GM12878 (cell line): ENCODE measurements around the gene MRPL53. TPM values are rescaled to one million over a fixed set of nuclear protein-coding genes. Genes with fewer than 3 reads are reported as not detected.
A peak's percentile ranks its signal among the peaks of the same experiment; 100 is the strongest.

Source experiments
- ATAC-seq: fragments of 200-7000 bp; cut with Tn5 transposase; 3 replicates; pipeline ENCODE4 v1.9.1; 2020; ENCODE audit warnings: mild to moderate bottlenecking, moderate library complexity
- BruUV-seq: library from RNA; stranded (reverse); fragments of 400-500 nt; replicated peaks from 2 replicates; lab custom pipeline; 2021; lab: Mats Ljungman, UMichigan
- CTCF ChIA-PET: fragments of 300-600 bp; sonication (Branson Sonifier 250); formaldehyde crosslinking; extraction: SDS; loops from one replicate; lab custom pipeline; 2021; ENCODE audit warnings: inconsistent platforms; lab: Yijun Ruan, JAX
- POLR2A ChIA-PET: fragments of 350-600 bp; formaldehyde crosslinking; extraction: SDS; loops from one replicate; lab custom pipeline; 2021; ENCODE audit warnings: inconsistent platforms; lab: Charles Lee
- RAD21 ChIA-PET: fragments of 300-600 bp; sonication (Branson Sonifier 250); formaldehyde crosslinking; loops from one replicate; lab custom pipeline; 2023; ENCODE audit warnings: antibody characterized with exemption; ENCODE audit not compliant: unreplicated experiment; lab: Charles Lee
- SMC1A ChIA-PET: fragments of 300-600 bp; sonication (Branson Sonifier 250); formaldehyde crosslinking; loops from one replicate; lab custom pipeline; 2023; ENCODE audit not compliant: unreplicated experiment, uncharacterized antibody; lab: Charles Lee
- DNase-seq: peaks from one replicate; pipeline ENCODE4 v3.0.0-alpha.2; 2011; ENCODE audit warnings: low read depth, low spot score
- FAIRE-seq: peaks from 3 replicates; lab custom pipeline; 2011; peaks lifted over from hg19 to GRCh38; lab: Jason Lieb, UNC
- H2AFZ ChIP-seq: 2 replicates; pipeline ENCODE4 v1.6.0; 2011; ENCODE audit warnings: low read depth, low read length, control low read depth; ENCODE audit not compliant: control insufficient read depth
- H3K27ac ChIP-seq: 2 replicates; pipeline ENCODE4 v1.5.1; 2011; ENCODE audit warnings: control low read depth; ENCODE audit not compliant: control insufficient read depth, insufficient read depth
- H3K27me3 ChIP-seq, 2 experiments: replicated peaks in 1 of 2; 2 replicates each; pipeline versions ENCODE4 v1.6.0 to v1.6.1; 2011; ENCODE audit warnings: low read length in 1 of 2; ENCODE audit not compliant: control insufficient read depth in 2 of 2, insufficient read depth in 2 of 2
- H3K36me3 ChIP-seq, 2 experiments: 2 replicates each; pipeline ENCODE4 v1.5.1; 2011; ENCODE audit warnings: low read length in 1 of 2; ENCODE audit not compliant: control insufficient read depth in 2 of 2, insufficient read depth in 2 of 2
- H3K4me1 ChIP-seq: 2 replicates; pipeline ENCODE4 v1.6.1; 2011; ENCODE audit warnings: mild to moderate bottlenecking, low read length, moderate library complexity, mixed read lengths; ENCODE audit not compliant: control insufficient read depth, insufficient read depth
- H3K4me2 ChIP-seq: 2 replicates; pipeline ENCODE4 v1.6.0; 2011; ENCODE audit warnings: control low read depth; ENCODE audit not compliant: control insufficient read depth, insufficient read depth
- H3K4me3 ChIP-seq: fragments of 200-600 bp; sonication (generic); 2 replicates; pipeline ENCODE4 v1.5.1; 2016
- H3K79me2 ChIP-seq: 2 replicates; pipeline ENCODE4 v1.6.0; 2011; ENCODE audit warnings: low read length; ENCODE audit not compliant: control insufficient read depth, insufficient read depth
- H3K9ac ChIP-seq: 2 replicates; pipeline ENCODE4 v1.8.0; 2011; ENCODE audit warnings: low read length, control low read depth, mixed read lengths; ENCODE audit not compliant: control insufficient read depth, insufficient read depth
- H3K9me3 ChIP-seq: replicated peaks from 3 replicates; pipeline ENCODE4 v1.5.1; 2011; ENCODE audit warnings: mild to moderate bottlenecking, low read length; ENCODE audit not compliant: control insufficient read depth, insufficient read depth
- H4K20me1 ChIP-seq: 2 replicates; pipeline ENCODE4 v1.6.0; 2011; ENCODE audit not compliant: control insufficient read depth, insufficient read depth
- EGR1 ChIP-seq, 2 experiments: IDR thresholded peaks; 1 replicate in 1 of 2; 2 replicates in 1 of 2; pipeline ENCODE4 v1.6.1; 2011 to 2012; ENCODE audit warnings: low read depth in 2 of 2, low read length in 2 of 2, borderline replicate concordance in 1 of 2, mild to moderate bottlenecking in 1 of 2, moderate library complexity in 1 of 2
- KDM1A ChIP-seq: fragments of 200-600 bp; sonication (generic); IDR thresholded peaks from 2 replicates; pipeline ENCODE4 v1.6.1; 2016; ENCODE audit warnings: borderline replicate concordance
- MEF2B ChIP-seq: fragments of 450-650 bp; IDR thresholded peaks from 2 replicates; pipeline ENCODE4 v1.6.1; 2018; ENCODE audit warnings: mild to moderate bottlenecking, moderate library complexity; ENCODE audit not compliant: partially characterized antibody, poor library complexity, severe bottlenecking
- MTA2 ChIP-seq: fragments of 450-650 bp; IDR thresholded peaks from 2 replicates; pipeline ENCODE4 v1.6.1; 2016; ENCODE audit warnings: low read depth, mild to moderate bottlenecking, moderate library complexity
- MXI1 ChIP-seq: fragments of 150-350 bp; IDR thresholded peaks from 2 replicates; pipeline ENCODE4 v1.6.1; 2011; ENCODE audit warnings: low read depth, mild to moderate bottlenecking, inconsistent platforms, low read length, improper control_type of control experiment
- PAX5 ChIP-seq: IDR thresholded peaks from 2 replicates; pipeline ENCODE4 v1.6.1; 2011; ENCODE audit warnings: low read depth, low read length, borderline replicate concordance
- SMAD5 ChIP-seq: IDR thresholded peaks from 2 replicates; pipeline ENCODE4 v1.6.1; 2016; ENCODE audit warnings: antibody characterized with exemption, low read depth
- ZBED1 ChIP-seq: IDR thresholded peaks from 2 replicates; pipeline ENCODE4 v1.6.1; 2016; ENCODE audit warnings: borderline replicate concordance
- WGBS: methylation state at CpG from one replicate; pipeline ENCODE4 v1.1.6; 2016; ENCODE audit warnings: low lambda C conversion rate; ENCODE audit not compliant: insufficient replicate concordance, insufficient coverage; ENCODE audit errors: missing lambda C conversion rate; 5-methylcytosine and 5-hydroxymethylcytosine counted together
- in situ Hi-C: fragments of 300-500 bp; cut with MboI; formaldehyde crosslinking; loops from 9 replicates; pipeline ENCODE4 v1.14.3; 2018; ENCODE audit warnings: mixed read lengths
- intact Hi-C: fragments of 100-400 bp; cut with micrococcal nuclease; formaldehyde crosslinking; loops from one replicate; pipeline ENCODE4 v1.14.2; 2022; ENCODE audit not compliant: unreplicated experiment
- polyA plus RNA-seq, 11 experiments: library from polyadenylated mRNA; depleted of rRNA in 4 of 11; unstranded in 6 of 11; stranded (reverse) in 5 of 11; fragments of >200 nt; fragmentation: Nextera tagmentation in 4 of 11; fragmentation: Illumina TruSeq in 1 of 11; extraction: Ambion mirVana in 4 of 11; extraction: Trizol in 1 of 11; gene quantifications; 1 replicate in 1 of 11; 2 replicates in 10 of 11; pipeline versions ENCODE4 v1.2.1 to v1.2.3, GENCODE V29; 2011 to 2016; ENCODE audit warnings: inconsistent platforms in 2 of 11, missing spikeins in 2 of 11, low read depth in 1 of 11
- total RNA-seq, 4 experiments: library from RNA; depleted of rRNA in 3 of 4; stranded (reverse); fragments of >200 nt in 3 of 4; fragmentation: Illumina TruSeq in 1 of 4; extraction: Trizol in 1 of 4; gene quantifications; 2 replicates each; pipeline versions ENCODE4 v1.2.1 to v1.2.3, GENCODE V29; 2013 to 2021
- TF ChIP-seq, protein P1 (sequence below): fragments of 450-650 bp; conservative IDR thresholded peaks from 2 replicates; pipeline ENCODE4 v1.6.1; 2017; ENCODE audit warnings: mild to moderate bottlenecking, moderate library complexity
- TF ChIP-seq, protein P2 (sequence below): fragments of 450-650 bp; formaldehyde crosslinking; IDR thresholded peaks from 2 replicates; pipeline ENCODE4 v1.4.0; 2022; ENCODE audit warnings: mild to moderate bottlenecking, moderate library complexity
- TF ChIP-seq, protein P3 (sequence below): fragments of 450-650 bp; IDR thresholded peaks from 2 replicates; pipeline ENCODE4 v1.6.1; 2017; ENCODE audit warnings: mild to moderate bottlenecking, low read depth, inconsistent platforms; ENCODE audit not compliant: poor library complexity, severe bottlenecking

Gene MRPL53
- total and polyA plus RNA-seq, 10 of the 15 experiments (the other 5 are each of a cell fraction or from before 2014, with no cell fraction given), result 15.1 to 167 (median 80.9) TPM

DNA sequence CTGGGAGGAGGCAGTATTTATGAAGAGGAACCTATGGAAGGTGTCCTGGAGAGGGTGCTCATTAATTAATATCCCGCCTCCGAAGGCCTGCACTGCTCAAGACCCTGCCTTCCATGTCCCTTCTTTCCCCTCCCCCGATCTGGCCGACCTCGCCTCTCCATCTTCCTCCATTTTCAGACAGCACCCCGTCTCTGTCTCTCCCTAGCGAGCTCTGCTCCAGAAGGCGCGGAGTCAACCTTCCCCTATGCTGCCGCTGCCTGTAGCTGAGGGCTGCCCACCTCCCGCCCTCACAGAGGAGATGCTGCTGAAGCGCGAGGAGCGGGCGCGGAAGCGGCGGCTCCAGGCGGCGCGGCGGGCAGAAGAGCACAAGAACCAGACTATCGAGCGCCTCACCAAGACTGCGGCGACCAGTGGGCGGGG, 15.3 kb downstream of the MRPL53 start (continued):
- TF ChIP-seq, protein P1, sequence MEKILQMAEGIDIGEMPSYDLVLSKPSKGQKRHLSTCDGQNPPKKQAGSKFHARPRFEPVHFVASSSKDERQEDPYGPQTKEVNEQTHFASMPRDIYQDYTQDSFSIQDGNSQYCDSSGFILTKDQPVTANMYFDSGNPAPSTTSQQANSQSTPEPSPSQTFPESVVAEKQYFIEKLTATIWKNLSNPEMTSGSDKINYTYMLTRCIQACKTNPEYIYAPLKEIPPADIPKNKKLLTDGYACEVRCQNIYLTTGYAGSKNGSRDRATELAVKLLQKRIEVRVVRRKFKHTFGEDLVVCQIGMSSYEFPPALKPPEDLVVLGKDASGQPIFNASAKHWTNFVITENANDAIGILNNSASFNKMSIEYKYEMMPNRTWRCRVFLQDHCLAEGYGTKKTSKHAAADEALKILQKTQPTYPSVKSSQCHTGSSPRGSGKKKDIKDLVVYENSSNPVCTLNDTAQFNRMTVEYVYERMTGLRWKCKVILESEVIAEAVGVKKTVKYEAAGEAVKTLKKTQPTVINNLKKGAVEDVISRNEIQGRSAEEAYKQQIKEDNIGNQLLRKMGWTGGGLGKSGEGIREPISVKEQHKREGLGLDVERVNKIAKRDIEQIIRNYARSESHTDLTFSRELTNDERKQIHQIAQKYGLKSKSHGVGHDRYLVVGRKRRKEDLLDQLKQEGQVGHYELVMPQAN, result no peak
- no peak for TF ChIP-seq SMAD5

DNA sequence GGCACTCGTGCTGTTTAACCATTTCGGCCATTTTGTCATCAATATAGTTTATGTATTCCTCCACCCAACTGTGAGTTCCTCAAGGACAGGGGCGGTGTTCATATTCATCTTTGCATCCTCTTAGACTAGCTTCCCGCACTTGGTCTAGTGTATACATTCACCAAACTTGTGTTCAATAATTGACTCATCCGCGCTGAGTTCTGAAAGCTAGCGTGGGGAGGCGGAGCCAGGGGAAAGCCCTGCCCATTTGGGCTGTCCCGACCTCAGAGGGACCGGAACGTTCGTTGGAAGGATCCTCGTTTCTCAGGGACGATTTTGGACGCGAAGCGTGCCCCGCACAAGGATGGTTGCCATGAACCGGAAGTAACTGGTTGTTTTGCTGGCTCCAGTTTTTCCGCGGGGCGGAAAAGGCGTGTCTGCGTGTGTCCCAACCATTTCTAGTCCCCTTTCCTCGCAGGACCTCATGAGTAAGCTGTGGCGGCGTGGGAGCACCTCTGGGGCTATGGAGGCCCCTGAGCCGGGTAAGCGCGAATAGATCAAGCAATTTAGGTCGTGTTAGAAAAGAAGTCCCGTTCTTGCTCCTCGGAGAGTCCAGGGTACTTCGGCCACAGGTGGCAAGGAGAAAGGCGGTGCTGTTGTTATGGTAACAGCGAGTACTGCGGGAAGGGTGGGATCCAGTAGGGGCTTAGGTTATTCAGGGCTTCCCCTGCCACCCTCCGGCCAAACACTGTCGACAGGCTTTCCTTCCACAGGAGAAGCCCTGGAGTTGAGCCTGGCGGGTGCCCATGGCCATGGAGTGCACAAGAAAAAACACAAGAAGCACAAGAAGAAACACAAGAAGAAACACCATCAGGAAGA, 17.6 kb downstream of the MRPL53 start, which contains the start of gene INO80B:
TSS of gene INO80B (plus strand) at position 434 of the 858 bp plus-strand sequence. CDS start at position 464, 30 bp downstream.
- Histone ChIP-seq H3K79me2 (peaks cover 18% of the 10 kb centered on the region), H3K4me2 (peak within 1 kb of the TSS; percentile 91), H3K9ac (peak within 1 kb of the TSS; percentile 81), H2AFZ (peak within 1 kb of the TSS; percentile 97), H3K4me1 (peaks cover 16% of the 10 kb centered on the region), H3K27me3 (no peaks in the 10 kb centered on the region), H3K4me3 (peak within 1 kb of the TSS; percentile 80), H3K9me3 (no peaks in the 10 kb centered on the region), H4K20me1 (no peaks in the 10 kb centered on the region), H3K36me3 (no peaks in the 10 kb centered on the region; a peak in 1 of 4 replicates), H3K27ac (peak within 1 kb of the TSS; percentile 49)
- ChIA-PET SMC1A (interaction anchor here (0.6 to 5.5 kb wide), 13 partner anchors 12 to 132 kb away, joined by 3 to 24 read pairs (median 4); partner anchors contain the start of genes C2orf81, CCDC142, RTKN and TTC31), CTCF (interaction anchor here (0.7 to 6.7 kb wide), 13 partner anchors 10 to 133 kb away, joined by 3 to 54 read pairs (median 6); partner anchors contain the start of genes CCDC142 and TTC31), RAD21 (interaction anchor here (0.6 to 2.3 kb wide), 12 partner anchors 10 to 133 kb away, joined by 3 to 13 read pairs (median 4); partner anchors contain the start of genes C2orf81, CCDC142, TTC31 and WDR54), POLR2A (interaction anchor here (0.5 to 5.8 kb wide), 15 partner anchors 10 to 96 kb away, joined by 3 to 44 read pairs (median 6); partner anchors contain the start of genes AUP1, C2orf81, CCDC142 and HTRA2)
- in situ Hi-C loops, result no loop called here
- BruUV-seq, result TSS peak; percentile 69
- DNase-seq (peak; percentile 99), FAIRE-seq (peak; percentile 89), ATAC-seq (peak; percentile 56)
- WGBS, result under 1% methylated on average over 40 of the region's 40 CpGs
- intact Hi-C loops, result loop anchor here (1.0 to 2.0 kb wide), 3 partner anchors 28 to 74 kb away; partner anchors contain the start of genes AUP1, C2orf81, HTRA2 and TTC31
- TF ChIP-seq KDM1A, result no peak
- TF ChIP-seq, protein P2, sequence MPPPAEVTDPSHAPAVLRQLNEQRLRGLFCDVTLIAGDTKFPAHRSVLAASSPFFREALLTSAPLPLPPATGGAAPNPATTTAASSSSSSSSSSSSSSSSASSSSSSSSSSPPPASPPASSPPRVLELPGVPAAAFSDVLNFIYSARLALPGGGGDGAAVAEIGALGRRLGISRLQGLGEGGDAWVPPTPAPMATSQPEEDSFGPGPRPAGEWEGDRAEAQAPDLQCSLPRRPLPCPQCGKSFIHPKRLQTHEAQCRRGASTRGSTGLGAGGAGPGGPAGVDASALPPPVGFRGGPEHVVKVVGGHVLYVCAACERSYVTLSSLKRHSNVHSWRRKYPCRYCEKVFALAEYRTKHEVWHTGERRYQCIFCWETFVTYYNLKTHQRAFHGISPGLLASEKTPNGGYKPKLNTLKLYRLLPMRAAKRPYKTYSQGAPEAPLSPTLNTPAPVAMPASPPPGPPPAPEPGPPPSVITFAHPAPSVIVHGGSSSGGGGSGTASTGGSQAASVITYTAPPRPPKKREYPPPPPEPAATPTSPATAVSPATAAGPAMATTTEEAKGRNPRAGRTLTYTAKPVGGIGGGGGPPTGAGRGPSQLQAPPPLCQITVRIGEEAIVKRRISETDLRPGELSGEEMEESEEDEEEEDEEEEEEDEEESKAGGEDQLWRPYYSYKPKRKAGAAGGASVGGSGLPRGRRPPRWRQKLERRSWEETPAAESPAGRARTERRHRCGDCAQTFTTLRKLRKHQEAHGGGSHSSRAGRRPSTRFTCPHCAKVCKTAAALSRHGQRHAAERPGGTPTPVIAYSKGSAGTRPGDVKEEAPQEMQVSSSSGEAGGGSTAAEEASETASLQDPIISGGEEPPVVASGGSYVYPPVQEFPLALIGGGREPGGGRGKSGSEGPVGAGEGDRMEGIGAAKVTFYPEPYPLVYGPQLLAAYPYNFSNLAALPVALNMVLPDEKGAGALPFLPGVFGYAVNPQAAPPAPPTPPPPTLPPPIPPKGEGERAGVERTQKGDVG (CRISPR knock-in tag), result no peak
- TF ChIP-seq ZBED1, result peak; percentile 40; the same call in 1 of the 2 replicates
- peak; percentile 84 for TF ChIP-seq MEF2B
- TF ChIP-seq, protein P3, sequence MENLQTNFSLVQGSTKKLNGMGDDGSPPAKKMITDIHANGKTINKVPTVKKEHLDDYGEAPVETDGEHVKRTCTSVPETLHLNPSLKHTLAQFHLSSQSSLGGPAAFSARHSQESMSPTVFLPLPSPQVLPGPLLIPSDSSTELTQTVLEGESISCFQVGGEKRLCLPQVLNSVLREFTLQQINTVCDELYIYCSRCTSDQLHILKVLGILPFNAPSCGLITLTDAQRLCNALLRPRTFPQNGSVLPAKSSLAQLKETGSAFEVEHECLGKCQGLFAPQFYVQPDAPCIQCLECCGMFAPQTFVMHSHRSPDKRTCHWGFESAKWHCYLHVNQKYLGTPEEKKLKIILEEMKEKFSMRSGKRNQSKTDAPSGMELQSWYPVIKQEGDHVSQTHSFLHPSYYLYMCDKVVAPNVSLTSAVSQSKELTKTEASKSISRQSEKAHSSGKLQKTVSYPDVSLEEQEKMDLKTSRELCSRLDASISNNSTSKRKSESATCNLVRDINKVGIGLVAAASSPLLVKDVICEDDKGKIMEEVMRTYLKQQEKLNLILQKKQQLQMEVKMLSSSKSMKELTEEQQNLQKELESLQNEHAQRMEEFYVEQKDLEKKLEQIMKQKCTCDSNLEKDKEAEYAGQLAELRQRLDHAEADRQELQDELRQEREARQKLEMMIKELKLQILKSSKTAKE, result peak; percentile 68
- TF ChIP-seq EGR1 (IDR thresholded peaks at IDR 0.05; ENCODE audit: borderline replicate concordance in 1 of 2, low read depth in 2 of 2, low read length in 2 of 2), result no peak; a peak in 1 of 3 replicates
- TF ChIP-seq MTA2, result peak; percentile 91
- TF ChIP-seq PAX5, result peak; percentile 58; the same call in 1 of the 2 replicates
- TF ChIP-seq MXI1, result peak; percentile 97
